ENCODE data around the gene ZFYVE27. TPM values are rescaled to one million over a fixed set of nuclear protein-coding genes. Genes with fewer than 3 reads are reported as not detected.

ZFYVE27 gene
- total RNA-seq, 1 experiment from 2014 or later, result 28.7 TPM

- POLR2A ChIA-PET, result interaction anchor here (1.4 kb wide), 1 partner anchor 19 kb away, joined by 3 read pairs; the partner anchor contains the start of gene ZFYVE27
- H3K36me3 Mint-ChIP-seq (ENCODE audit: insufficient read depth, unreplicated experiment), result peaks cover 76% of the 10 kb centered on the region
These were observed 18.8 kb downstream of the ZFYVE27 start for GRCh38 chr10:97755718-97756117.

GRCh38 chr10:97757471-97757870, 20.5 kb downstream of the ZFYVE27 start:
- ChIA-PET CTCF (interaction anchor here (0.6 to 4.7 kb wide), 6 partner anchors 9 to 243 kb away, joined by 3 to 15 read pairs (median 5); no protein-coding TSS in a partner anchor), POLR2A (interaction anchor here (0.7 kb wide), 1 partner anchor 127 kb away, joined by 3 read pairs; no protein-coding TSS in a partner anchor)
- Mint-ChIP-seq H3K27ac (ENCODE audit: low read depth, unreplicated experiment) (no peak overlapping the region), H3K36me3 (ENCODE audit: insufficient read depth, unreplicated experiment) (peaks cover 72% of the 10 kb centered on the region), H3K4me1 (ENCODE audit: insufficient read depth, unreplicated experiment) (no peaks in the 10 kb centered on the region), H3K4me3 (ENCODE audit: unreplicated experiment) (no peak overlapping the region), H3K27me3 (ENCODE audit: insufficient read depth, unreplicated experiment) (no peaks in the 10 kb centered on the region), H3K9me3 (ENCODE audit: unreplicated experiment) (no peaks in the 10 kb centered on the region)
- DNase-seq (ENCODE audit: unreplicated experiment), result no peak
- intact Hi-C loops (cut with micrococcal nuclease), result no loop called here
- TF ChIP-seq, protein P1, sequence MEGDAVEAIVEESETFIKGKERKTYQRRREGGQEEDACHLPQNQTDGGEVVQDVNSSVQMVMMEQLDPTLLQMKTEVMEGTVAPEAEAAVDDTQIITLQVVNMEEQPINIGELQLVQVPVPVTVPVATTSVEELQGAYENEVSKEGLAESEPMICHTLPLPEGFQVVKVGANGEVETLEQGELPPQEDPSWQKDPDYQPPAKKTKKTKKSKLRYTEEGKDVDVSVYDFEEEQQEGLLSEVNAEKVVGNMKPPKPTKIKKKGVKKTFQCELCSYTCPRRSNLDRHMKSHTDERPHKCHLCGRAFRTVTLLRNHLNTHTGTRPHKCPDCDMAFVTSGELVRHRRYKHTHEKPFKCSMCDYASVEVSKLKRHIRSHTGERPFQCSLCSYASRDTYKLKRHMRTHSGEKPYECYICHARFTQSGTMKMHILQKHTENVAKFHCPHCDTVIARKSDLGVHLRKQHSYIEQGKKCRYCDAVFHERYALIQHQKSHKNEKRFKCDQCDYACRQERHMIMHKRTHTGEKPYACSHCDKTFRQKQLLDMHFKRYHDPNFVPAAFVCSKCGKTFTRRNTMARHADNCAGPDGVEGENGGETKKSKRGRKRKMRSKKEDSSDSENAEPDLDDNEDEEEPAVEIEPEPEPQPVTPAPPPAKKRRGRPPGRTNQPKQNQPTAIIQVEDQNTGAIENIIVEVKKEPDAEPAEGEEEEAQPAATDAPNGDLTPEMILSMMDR (IDR thresholded peaks at IDR 0.05; ENCODE audit: unreplicated experiment), result no peak
- BruUV-seq (replicated peaks), result no TSS peak

More at GRCh38 chr10:97755718-97756117, 18.8 kb downstream of the ZFYVE27 start:
- Mint-ChIP-seq H3K4me3 (ENCODE audit: unreplicated experiment) (no peak overlapping the region), H3K9me3 (ENCODE audit: unreplicated experiment) (no peaks in the 10 kb centered on the region), H3K4me1 (ENCODE audit: insufficient read depth, unreplicated experiment) (no peaks in the 10 kb centered on the region), H3K27me3 (ENCODE audit: insufficient read depth, unreplicated experiment) (no peaks in the 10 kb centered on the region), H3K27ac (ENCODE audit: low read depth, unreplicated experiment) (no peak overlapping the region)
- DNase-seq (ENCODE audit: unreplicated experiment), result no peak
- CTCF ChIA-PET, result interaction anchor here (0.6 to 2.7 kb wide), 8 partner anchors 12 to 113 kb away, joined by 3 to 14 read pairs (median 3); no protein-coding TSS in a partner anchor
- BruUV-seq (replicated peaks), result no TSS peak
- TF ChIP-seq, protein P1 (IDR thresholded peaks at IDR 0.05; ENCODE audit: unreplicated experiment), result no peak
- intact Hi-C loops (cut with micrococcal nuclease), result no loop called here

DNA sequence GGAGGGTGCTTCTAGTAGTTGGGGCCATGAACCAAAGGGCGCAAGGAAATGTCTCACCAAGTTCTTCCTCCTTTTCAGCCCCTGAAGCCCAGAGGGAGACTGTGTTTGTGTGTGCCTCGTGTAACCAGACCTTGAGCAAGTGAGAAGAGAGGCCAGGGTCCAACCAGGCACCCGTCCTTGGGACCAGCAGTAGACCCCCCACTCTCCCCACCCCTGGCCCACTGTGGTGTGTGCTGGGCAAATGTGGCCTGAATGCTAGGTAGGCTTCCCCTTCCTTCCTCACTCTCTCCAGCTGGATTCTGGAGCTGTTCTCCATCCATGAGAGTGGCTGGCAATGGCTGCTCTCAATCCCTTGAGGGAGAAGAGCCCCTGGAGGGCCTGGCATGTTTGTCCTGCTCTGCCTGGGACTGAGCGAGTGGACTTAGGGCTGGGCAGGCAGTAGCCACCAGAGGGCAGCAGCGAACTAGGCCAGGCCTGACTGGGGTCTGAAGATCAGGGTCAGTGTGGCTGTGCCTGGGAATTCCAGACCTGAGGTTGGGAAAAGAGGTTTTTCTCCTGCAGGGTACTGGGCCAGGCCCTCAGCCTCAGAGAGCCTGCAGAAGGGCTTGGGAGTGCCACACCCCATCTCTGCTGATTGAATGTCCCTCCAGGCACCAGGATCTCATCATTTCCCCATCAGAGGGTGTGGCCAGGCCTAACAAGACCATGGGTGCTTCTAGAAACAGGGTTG, 22.4 kb downstream of the ZFYVE27 start:
- CTCF ChIA-PET, result interaction anchor here (0.6 to 5.2 kb wide), 15 partner anchors 9 to 830 kb away, joined by 3 to 33 read pairs (median 5); no protein-coding TSS in a partner anchor
- DNase-seq (ENCODE audit: unreplicated experiment), result peak; percentile 67
- POLR2A ChIA-PET, result interaction anchor here (1.6 kb wide), 1 partner anchor 8 kb away, joined by 6 read pairs; no protein-coding TSS in a partner anchor
- no TSS peak for BruUV-seq (replicated peaks)
- H3K4me3 Mint-ChIP-seq (ENCODE audit: unreplicated experiment), result no peak overlapping the region
- intact Hi-C loops (cut with micrococcal nuclease), result loop anchor here (1.0 kb wide), 3 partner anchors 110 to 282 kb away; no protein-coding TSS in a partner anchor
- H3K27ac Mint-ChIP-seq (ENCODE audit: low read depth, unreplicated experiment), result no peak overlapping the region
- H3K4me1 Mint-ChIP-seq (ENCODE audit: insufficient read depth, unreplicated experiment), result no peaks in the 10 kb centered on the region
- H3K27me3 Mint-ChIP-seq (ENCODE audit: insufficient read depth, unreplicated experiment), result no peaks in the 10 kb centered on the region
- TF ChIP-seq, protein P1 (IDR thresholded peaks at IDR 0.05; ENCODE audit: unreplicated experiment), result peak; percentile 77
- H3K36me3 Mint-ChIP-seq (ENCODE audit: insufficient read depth, unreplicated experiment), result peaks cover 54% of the 10 kb centered on the region
- no peaks in the 10 kb centered on the region for H3K9me3 Mint-ChIP-seq (ENCODE audit: unreplicated experiment)

GRCh38 chr10:97759946-97760345, 23.0 kb downstream of the ZFYVE27 start:
- Mint-ChIP-seq H3K4me1 (ENCODE audit: insufficient read depth, unreplicated experiment) (no peaks in the 10 kb centered on the region), H3K27ac (ENCODE audit: low read depth, unreplicated experiment) (no peak overlapping the region), H3K4me3 (ENCODE audit: unreplicated experiment) (no peak overlapping the region), H3K27me3 (ENCODE audit: insufficient read depth, unreplicated experiment) (no peaks in the 10 kb centered on the region), H3K9me3 (ENCODE audit: unreplicated experiment) (no peaks in the 10 kb centered on the region), H3K36me3 (ENCODE audit: insufficient read depth, unreplicated experiment) (peaks cover 50% of the 10 kb centered on the region)
- intact Hi-C loops (cut with micrococcal nuclease), result loop anchor here (1.0 kb wide), 3 partner anchors 109 to 281 kb away; no protein-coding TSS in a partner anchor
- BruUV-seq (replicated peaks), result no TSS peak
- DNase-seq (ENCODE audit: unreplicated experiment), result no peak
- POLR2A ChIA-PET, result interaction anchor here (1.6 kb wide), 1 partner anchor 8 kb away, joined by 6 read pairs; no protein-coding TSS in a partner anchor
- TF ChIP-seq, protein P1 (IDR thresholded peaks at IDR 0.05; ENCODE audit: unreplicated experiment), result no peak
- CTCF ChIA-PET, result interaction anchor here (0.6 to 5.2 kb wide), 11 partner anchors 10 to 286 kb away, joined by 3 to 33 read pairs (median 8); no protein-coding TSS in a partner anchor

Data from MCF 10A (cell line).